IPS DF 6.9 (cell line): ENCODE results near the gene SIRPA.

ENCODE experiments used
- DNase-seq: peaks from one replicate; pipeline ENCODE4 v3.0.0-alpha.2; 2013; ENCODE audit warnings: low read depth, low spot score
- H3K27ac ChIP-seq: one replicate; pipeline ENCODE4 v1.5.1; 2013; ENCODE audit warnings: low read length, control low read depth
- H3K27me3 ChIP-seq: 2 replicates; pipeline ENCODE4 v1.6.1; 2013; ENCODE audit warnings: mild to moderate bottlenecking, low read length; ENCODE audit not compliant: control insufficient read depth, insufficient read depth
- H3K36me3 ChIP-seq: 2 replicates; pipeline ENCODE4 v1.6.1; 2013; ENCODE audit warnings: low read length; ENCODE audit not compliant: control insufficient read depth, insufficient read depth
- H3K4me1 ChIP-seq: 2 replicates; pipeline ENCODE4 v1.6.1; 2013; ENCODE audit warnings: low read length; ENCODE audit not compliant: control insufficient read depth, insufficient read depth
- H3K4me3 ChIP-seq: 2 replicates; pipeline ENCODE4 v1.5.1; 2013; ENCODE audit warnings: mild to moderate bottlenecking, low read length
- H3K9me3 ChIP-seq: 2 replicates; pipeline ENCODE4 v1.6.1; 2013; ENCODE audit warnings: low read length, inconsistent platforms; ENCODE audit not compliant: control insufficient read depth, insufficient read depth
- WGBS: extraction: QIAGEN DNeasy Blood & Tissue Kit; methylation state at CpG from one replicate; pipeline ENCODE4 v1.1.7; 2013; ENCODE audit warnings: mixed read lengths, missing lambda C conversion rate; ENCODE audit not compliant: insufficient read length, insufficient coverage; 5-methylcytosine and 5-hydroxymethylcytosine counted together

The SIRPA gene

GRCh38 chr20:1979106-1979778 lies 84.0 kb downstream of the SIRPA start:
- Histone ChIP-seq H3K36me3 (no peaks in the 10 kb centered on the region), H3K9me3 (no peaks in the 10 kb centered on the region), H3K4me1 (no peaks in the 10 kb centered on the region), H3K27ac (no peak overlapping the region), H3K27me3 (no peaks in the 10 kb centered on the region), H3K4me3 (no peak overlapping the region)
- no peak for DNase-seq
- WGBS: no CpG with 5 or more reads among the region's 3 CpGs

- H3K9me3 ChIP-seq: no peaks in the 10 kb centered on the region
- H3K4me1 ChIP-seq: no peaks in the 10 kb centered on the region
- H3K36me3 ChIP-seq: no peaks in the 10 kb centered on the region
- no peaks in the 10 kb centered on the region for H3K27me3 ChIP-seq
- no peak for DNase-seq
- no peak overlapping the region for H3K27ac ChIP-seq
- WGBS: no CpG with 5 or more reads among the region's 5 CpGs
- no peak overlapping the region for H3K4me3 ChIP-seq
Measured at GRCh38 chr20:1982686-1983085, 87.5 kb downstream of the SIRPA start.

- no peaks in the 10 kb centered on the region for H3K36me3 ChIP-seq
- DNase-seq: no peak
- no peaks in the 10 kb centered on the region for H3K27me3 ChIP-seq
- H3K4me3 ChIP-seq: no peak overlapping the region
- no CpG with 5 or more reads among the region's 4 CpGs for WGBS
- no peak overlapping the region for H3K27ac ChIP-seq
- no peaks in the 10 kb centered on the region for H3K4me1 ChIP-seq
- H3K9me3 ChIP-seq: no peaks in the 10 kb centered on the region
Measured at GRCh38 chr20:1983301-1983700, 88.1 kb downstream of the SIRPA start.

GRCh38 chr20:1987826-1988225 lies 92.6 kb downstream of the SIRPA start:
- Histone ChIP-seq H3K4me1 (no peaks in the 10 kb centered on the region; the same call in 1 of the 2 replicates), H3K27me3 (no peaks in the 10 kb centered on the region), H3K36me3 (no peaks in the 10 kb centered on the region), H3K9me3 (no peaks in the 10 kb centered on the region), H3K4me3 (no peak overlapping the region), H3K27ac (no peak overlapping the region)
- DNase-seq: no peak
- no CpG with 5 or more reads among the region's 3 CpGs for WGBS
